HepG2 (cell line): ENCODE measurements around the gene WASHC2C. TPM values are rescaled to one million over a fixed set of nuclear protein-coding genes. Genes with fewer than 3 reads are reported as not detected.
"Not testable (repeated sequence)": the region's sequence is repeated elsewhere in the genome, so short reads cannot be mapped to it uniquely, and the experiment has no call there.

ENCODE experiments used
- ATAC-seq: fragments of 200-7000 bp; cut with Tn5 transposase; 3 replicates; pipeline ENCODE4 v1.9.1; 2020; ENCODE audit warnings: mild to moderate bottlenecking, moderate library complexity
- BruUV-seq: library from RNA; stranded (reverse); fragments of 400-500 nt; replicated peaks from 2 replicates; lab custom pipeline; 2021; lab: Mats Ljungman, UMichigan
- CTCF ChIA-PET: fragments of 300-600 bp; formaldehyde crosslinking; extraction: SDS; loops from one replicate; lab custom pipeline; 2021; ENCODE audit warnings: low total read pairs, inconsistent platforms, low intra/inter-chr PET ratio; lab: Yijun Ruan, JAX
- POLR2A ChIA-PET: fragments of 350-600 bp; sonication (Branson Sonifier 250); formaldehyde crosslinking; loops from one replicate; lab custom pipeline; 2020; ENCODE audit warnings: antibody characterized with exemption, inconsistent platforms; lab: Yijun Ruan, JAX
- DNase-seq: peaks from one replicate; pipeline ENCODE4 v3.0.0-alpha.2; 2015; ENCODE audit warnings: low spot score
- FAIRE-seq: peaks from 3 replicates; lab custom pipeline; 2011; peaks lifted over from hg19 to GRCh38; lab: Jason Lieb, UNC
- H2AFZ ChIP-seq: one replicate; pipeline ENCODE4 v1.6.1; 2011; ENCODE audit warnings: low read length, inconsistent platforms
- H3K27ac ChIP-seq: fragments of 300-600 bp; 3 replicates; pipeline ENCODE4 v1.8.0; 2011; ENCODE audit warnings: mixed run types, mild to moderate bottlenecking, mixed read lengths, low read length, inconsistent platforms; ENCODE audit not compliant: insufficient read depth; ENCODE audit errors: extremely low read length
- H3K27me3 ChIP-seq, 2 experiments: fragments of 200-600 bp in 1 of 2; 2 replicates in 1 of 2; 3 replicates in 1 of 2; pipeline versions ENCODE4 v1.6.0 to v1.8.0; 2011; ENCODE audit warnings: low read length in 2 of 2, mild to moderate bottlenecking in 2 of 2, moderate library complexity in 2 of 2, inconsistent platforms in 1 of 2; ENCODE audit not compliant: insufficient read depth in 2 of 2, control insufficient read depth in 1 of 2
- H3K36me3 ChIP-seq, 2 experiments: fragments of 200-600 bp in 1 of 2; replicated peaks in 1 of 2; 2 replicates in 1 of 2; 3 replicates in 1 of 2; pipeline versions ENCODE4 v1.5.1 to v1.8.0; 2011; ENCODE audit warnings: low read length in 2 of 2, inconsistent platforms in 1 of 2; ENCODE audit not compliant: insufficient read depth in 2 of 2, control insufficient read depth in 1 of 2
- H3K4me1 ChIP-seq: 2 replicates; pipeline ENCODE4 v1.5.1; 2012; ENCODE audit warnings: low read length, inconsistent platforms; ENCODE audit not compliant: insufficient read depth
- H3K4me2 ChIP-seq: 2 replicates; pipeline ENCODE4 v1.6.0; 2011; ENCODE audit warnings: low read depth, low read length, inconsistent platforms
- H3K4me3 ChIP-seq, 3 experiments: fragments of 200-600 bp in 1 of 3; sonication (generic), shearing (Covaris generic) in 1 of 3; replicated peaks in 1 of 3; 2 replicates each; pipeline ENCODE4 v1.5.1; 2011 to 2016; ENCODE audit warnings: low read length in 3 of 3, inconsistent platforms in 2 of 3, low read depth in 2 of 3, mild to moderate bottlenecking in 2 of 3, control low read depth in 1 of 3, mixed read lengths in 1 of 3; ENCODE audit not compliant: insufficient read depth in 1 of 3
- H3K79me2 ChIP-seq: one replicate; pipeline ENCODE4 v1.6.1; 2011; ENCODE audit warnings: low read length, inconsistent platforms; ENCODE audit not compliant: insufficient read depth
- H3K9ac ChIP-seq: 2 replicates; pipeline ENCODE4 v1.6.0; 2011; ENCODE audit warnings: mild to moderate bottlenecking, low read depth, low read length, inconsistent platforms; ENCODE audit not compliant: insufficient read depth
- H3K9me3 ChIP-seq: 2 replicates; pipeline ENCODE4 v1.5.1; 2012; ENCODE audit warnings: mild to moderate bottlenecking, low read length
- H4K20me1 ChIP-seq: 2 replicates; pipeline ENCODE4 v1.6.0; 2011; ENCODE audit warnings: inconsistent platforms, mild to moderate bottlenecking, low read length, moderate library complexity; ENCODE audit not compliant: insufficient read depth
- BCLAF1 ChIP-seq: fragments of 450-650 bp; IDR thresholded peaks from 2 replicates; pipeline ENCODE4 v1.6.1; 2017; ENCODE audit warnings: mild to moderate bottlenecking
- CEBPB ChIP-seq: IDR thresholded peaks from 2 replicates; pipeline ENCODE4 v1.6.1; 2011; ENCODE audit warnings: low read depth, low read length, improper control_type of control experiment, borderline replicate concordance
- CEBPG ChIP-seq: IDR thresholded peaks from 2 replicates; pipeline ENCODE4 v1.6.1; 2016
- CTCF ChIP-seq: sonication (generic); formaldehyde crosslinking; IDR thresholded peaks from 2 replicates; pipeline ENCODE4 v1.5.0; 2020; ENCODE audit warnings: mild to moderate bottlenecking, missing genetic modification reagents, moderate library complexity
- ISL2 ChIP-seq: sonication (generic); formaldehyde crosslinking; IDR thresholded peaks from 2 replicates; pipeline ENCODE4 v1.5.0; 2020; ENCODE audit warnings: missing genetic modification reagents
- MAFF ChIP-seq: IDR thresholded peaks from 2 replicates; pipeline ENCODE4 v1.6.1; 2011; ENCODE audit warnings: low read depth, low read length, improper control_type of control experiment
- STAG1 ChIP-seq: sonication (generic); formaldehyde crosslinking; IDR thresholded peaks from 2 replicates; pipeline ENCODE4 v1.4.0; 2020; ENCODE audit warnings: missing genetic modification reagents
- ZFP36L1 ChIP-seq: sonication (generic); formaldehyde crosslinking; IDR thresholded peaks from 2 replicates; pipeline ENCODE4 v1.8.0; 2022; ENCODE audit warnings: mild to moderate bottlenecking, missing genetic modification reagents, moderate library complexity
- WGBS: methylation state at CpG from one replicate; pipeline ENCODE4 v1.1.6; 2017; ENCODE audit warnings: low lambda C conversion rate; 5-methylcytosine and 5-hydroxymethylcytosine counted together
- in situ Hi-C: cut with HindIII; loops from 2 replicates; pipeline ENCODE4 v1.10.0; 2017; ENCODE audit warnings: low pct_unique_long_range_greater_than_20kb; ENCODE audit not compliant: extremely low pct_ligation_motif_present
- intact Hi-C: fragments of 100-400 bp; cut with micrococcal nuclease; formaldehyde crosslinking; loops from one replicate; pipeline ENCODE4 v1.10.0; 2022; ENCODE audit not compliant: unreplicated experiment
- polyA plus RNA-seq, 8 experiments: library from polyadenylated mRNA; depleted of rRNA in 3 of 8; stranded (reverse) in 7 of 8; unstranded in 1 of 8; fragments of >200 nt; fragmentation: Illumina TruSeq in 4 of 8; extraction: Trizol in 4 of 8; gene quantifications; 2 replicates each; pipeline versions ENCODE4 v1.2.1 to v1.2.3, GENCODE V29; 2011 to 2016; ENCODE audit warnings: low read depth in 4 of 8, missing spikeins in 1 of 8, mixed read lengths in 1 of 8; ENCODE audit not compliant: insufficient read depth in 1 of 8
- total RNA-seq, 5 experiments: library from RNA; depleted of rRNA; stranded (reverse); fragments of >200 nt; fragmentation: Illumina TruSeq; extraction: Trizol; gene quantifications; 2 replicates each; pipeline ENCODE4 v1.2.3, GENCODE V29; 2016; ENCODE audit warnings: low read depth in 1 of 5

WASHC2C gene
- total and polyA plus RNA-seq, 2 of the 13 experiments (the other 11 are each of a cell fraction or from before 2014, with no cell fraction given), result 17.8 to 20.8 TPM

GRCh38 chr10:45809837-45810236 is 82.8 kb downstream of the WASHC2C start:
- Histone ChIP-seq H3K4me1 (no peaks in the 10 kb centered on the region), H4K20me1 (no peaks in the 10 kb centered on the region), H3K27me3 (peaks cover 0 to 2% of the 10 kb centered on the region in 2 experiments; a peak in 1 of 5 replicates), H3K79me2 (no peaks in the 10 kb centered on the region), H3K27ac (no peak overlapping the region), H3K36me3 (no peaks in the 10 kb centered on the region), H2AFZ (no peak overlapping the region), H3K9ac (no peak overlapping the region), H3K4me3 (no peak overlapping the region), H3K9me3 (no peaks in the 10 kb centered on the region), H3K4me2 (no peak overlapping the region)
- TF ChIP-seq CTCF (CRISPR knock-in tag) (peak; percentile 53), STAG1 (CRISPR knock-in tag) (peak; percentile 58), ISL2 (CRISPR knock-in tag) (no peak)
- ChIA-PET CTCF (no interaction called here), POLR2A (no interaction called here)
- DNase-seq (no peak), FAIRE-seq (no peak), ATAC-seq (no peak)
- intact Hi-C loops (no loop called here), in situ Hi-C loops (no loop called here)
- 41% methylated on average over 4 of the region's 4 CpGs for WGBS
- BruUV-seq, result no TSS peak

- FAIRE-seq (peak; percentile 62), ATAC-seq (peak; percentile 69; the same call in 2 of the 3 replicates), DNase-seq (no peak)
- in situ Hi-C loops, result no loop called here
- ChIA-PET POLR2A (no interaction called here), CTCF (no interaction called here)
- Histone ChIP-seq H3K4me1 (no peaks in the 10 kb centered on the region), H3K9ac (no peak overlapping the region), H3K79me2 (no peaks in the 10 kb centered on the region), H4K20me1 (no peaks in the 10 kb centered on the region), H3K9me3 (no peaks in the 10 kb centered on the region), H3K4me2 (peak overlapping the region; percentile 32; the same call in 1 of the 2 replicates), H3K27ac (no peak overlapping the region), H3K36me3 (no peaks in the 10 kb centered on the region), H2AFZ (no peak overlapping the region), H3K27me3 (peaks cover 0 to 2% of the 10 kb centered on the region in 2 experiments; a peak in 1 of 5 replicates), H3K4me3 (no peak overlapping the region)
- TF ChIP-seq CEBPB, result peak; percentile 91
- TF ChIP-seq ZFP36L1 (CRISPR knock-in tag), result no peak
- peak; percentile 72 for TF ChIP-seq CEBPG (CRISPR knock-in tag)
- no peak for TF ChIP-seq MAFF
- no peak for TF ChIP-seq BCLAF1
- 9% methylated on average over 6 of the region's 6 CpGs for WGBS
- no TSS peak for BruUV-seq
- intact Hi-C loops, result no loop called here
Observed at GRCh38 chr10:45811075-45811474, 84.0 kb downstream of the WASHC2C start.

GRCh38 chr10:45812959-45813358 is 85.9 kb downstream of the WASHC2C start:
- CTCF ChIA-PET, POLR2A ChIA-PET, intact Hi-C loops: not testable (repeated sequence)

More at GRCh38 chr10:45812959-45813358, 85.9 kb downstream of the WASHC2C start:
- H4K20me1 ChIP-seq, H2AFZ ChIP-seq, in situ Hi-C loops, BruUV-seq, H3K4me1 ChIP-seq, H3K36me3 ChIP-seq, H3K79me2 ChIP-seq, DNase-seq, H3K9ac ChIP-seq, H3K4me3 ChIP-seq, H3K27ac ChIP-seq, FAIRE-seq, H3K27me3 ChIP-seq, H3K9me3 ChIP-seq: not testable (repeated sequence)
- 0 out of 2 replicates have a peak overlapping the region, but pooled peaks have one; percentile 27 for H3K4me2 ChIP-seq
- peak; percentile 54 for ATAC-seq
- WGBS, result 27% methylated on average over 8 of the region's 13 CpGs
